ENCODE data around the gene ERCC8.
"Not testable (repeated sequence)": the region's sequence is repeated elsewhere in the genome, so short reads cannot be mapped to it uniquely, and the experiment has no call there.

The ERCC8 gene

GRCh38 chr5:60944904-60945812 lies at the start of gene ERCC8, which contains the start of gene NDUFAF2:
Gene ERCC8 (minus strand): TSS chr5:60945070. CDS start chr5:60945008, 62 bp downstream.
Gene NDUFAF2 (plus strand): TSS chr5:60945205. CDS start chr5:60945256, 51 bp downstream.
- peak; percentile 92 for DNase-seq (ENCODE audit: low spot score)

- no peak for DNase-seq (ENCODE audit: low spot score)
Measured at GRCh38 chr5:60993875-60994571, 49.2 kb upstream of the ERCC8 start.

GRCh38 chr5:60993425-60993824 lies 48.6 kb upstream of the ERCC8 start:
- no peak for DNase-seq (ENCODE audit: low spot score)

GRCh38 chr5:60992871-60993270 lies 48.0 kb upstream of the ERCC8 start:
- no peak for DNase-seq (ENCODE audit: low spot score)

GRCh38 chr5:60989790-60990189 lies 44.9 kb upstream of the ERCC8 start:
- DNase-seq (ENCODE audit: low spot score) = no peak

- DNase-seq (ENCODE audit: low spot score) = not testable (repeated sequence)
Measured at GRCh38 chr5:60982127-60982526, 37.3 kb upstream of the ERCC8 start.

GRCh38 chr5:60980511-60980910 lies 35.6 kb upstream of the ERCC8 start:
- no peak for DNase-seq (ENCODE audit: low spot score)

- DNase-seq (ENCODE audit: low spot score) = no peak
Measured at GRCh38 chr5:60978968-60979367, 34.1 kb upstream of the ERCC8 start.

- DNase-seq (ENCODE audit: low spot score) = no peak
Measured at GRCh38 chr5:60977956-60978737, 33.3 kb upstream of the ERCC8 start.

- no peak for DNase-seq (ENCODE audit: low spot score)
Measured at GRCh38 chr5:60972231-60972630, 27.4 kb upstream of the ERCC8 start.

- no peak for DNase-seq (ENCODE audit: low spot score)
Measured at GRCh38 chr5:60961685-60962084, 16.8 kb upstream of the ERCC8 start.

GRCh38 chr5:60960591-60960990 lies 15.7 kb upstream of the ERCC8 start:
- no peak for DNase-seq (ENCODE audit: low spot score)

GRCh38 chr5:60959156-60959555 lies 14.3 kb upstream of the ERCC8 start:
- DNase-seq (ENCODE audit: low spot score) = peak; percentile 30

- DNase-seq (ENCODE audit: low spot score) = no peak
Measured at GRCh38 chr5:60958712-60959111, 13.8 kb upstream of the ERCC8 start.

GRCh38 chr5:60958088-60958487 lies 13.2 kb upstream of the ERCC8 start:
- no peak for DNase-seq (ENCODE audit: low spot score)

- DNase-seq (ENCODE audit: low spot score) = no peak
Measured at GRCh38 chr5:60955239-60955638, 10.4 kb upstream of the ERCC8 start.

GRCh38 chr5:60948738-60949137 lies 3.9 kb upstream of the ERCC8 start:
- DNase-seq (ENCODE audit: low spot score) = no peak

- DNase-seq (ENCODE audit: low spot score) = peak; percentile 26
Measured at GRCh38 chr5:60945813-60946187, 930 bp upstream of the ERCC8 start.

- no peak for DNase-seq (ENCODE audit: low spot score)
Measured at GRCh38 chr5:60943624-60944023, 1.2 kb downstream of the ERCC8 start.

GRCh38 chr5:60929024-60929423 lies 15.8 kb downstream of the ERCC8 start:
- DNase-seq (ENCODE audit: low spot score) = no peak

- DNase-seq (ENCODE audit: low spot score) = no peak
Measured at GRCh38 chr5:60927450-60927849, 17.4 kb downstream of the ERCC8 start.

GRCh38 chr5:60918466-60918865 lies 26.4 kb downstream of the ERCC8 start:
- DNase-seq (ENCODE audit: low spot score) = no peak

Data from globus pallidus (tissue), 1 donor.